ENCODE measurements around the gene PPM1A. TPM values are rescaled to one million over a fixed set of nuclear protein-coding genes. Genes with fewer than 3 reads are reported as not detected.

The PPM1A gene
- total RNA-seq, 1 experiment from 2014 or later, result 38.9 TPM

DNA sequence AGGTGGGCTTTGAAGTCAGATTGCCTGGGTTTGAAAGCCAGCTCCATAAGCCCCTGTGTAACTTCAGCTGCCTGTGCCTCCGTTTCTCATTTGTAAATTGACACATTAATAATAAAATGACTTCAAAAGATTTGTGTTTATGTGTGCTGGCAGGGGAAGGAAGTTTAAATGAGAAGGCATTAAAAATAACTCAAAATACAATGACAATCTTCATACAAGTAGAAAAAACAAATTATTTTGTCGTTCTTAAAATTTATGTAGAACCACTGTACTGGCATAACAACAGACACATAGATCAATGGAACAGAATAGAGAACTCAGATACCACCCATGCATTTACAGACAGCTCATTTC is 83.0 kb downstream of the PPM1A start:
- CTCF ChIA-PET, result interaction anchor here (0.6 to 1.4 kb wide), 5 partner anchors 18 to 1129 kb away, joined by 3 to 6 read pairs (median 4); no protein-coding TSS in a partner anchor
- Mint-ChIP-seq H3K36me3 (ENCODE audit: insufficient read depth, unreplicated experiment) (peaks cover 10% of the 10 kb centered on the region), H3K27ac (ENCODE audit: unreplicated experiment) (no peak overlapping the region), H3K4me3 (ENCODE audit: low read depth, unreplicated experiment) (peak overlapping the region; percentile 76), H3K27me3 (ENCODE audit: unreplicated experiment) (peaks cover 36% of the 10 kb centered on the region), H3K9me3 (ENCODE audit: low read depth, unreplicated experiment) (no peaks in the 10 kb centered on the region), H3K4me1 (ENCODE audit: low read depth, unreplicated experiment) (peaks cover 23% of the 10 kb centered on the region)
- TF ChIP-seq CTCF (IDR thresholded peaks at IDR 0.05; ENCODE audit: unreplicated experiment), result peak; percentile 10
- intact Hi-C loops (cut with micrococcal nuclease; ENCODE audit: unreplicated experiment), result loop anchor here (1.0 to 5.0 kb wide), 3 partner anchors 80 to 227 kb away; no protein-coding TSS in a partner anchor
- no peak for DNase-seq
- BruUV-seq (replicated peaks), result no TSS peak

- TF ChIP-seq CTCF (IDR thresholded peaks at IDR 0.05; ENCODE audit: unreplicated experiment), result no peak
- H3K27me3 Mint-ChIP-seq (ENCODE audit: unreplicated experiment), result peaks cover 45% of the 10 kb centered on the region
- DNase-seq, result no peak
- BruUV-seq (replicated peaks), result no TSS peak
- H3K27ac Mint-ChIP-seq (ENCODE audit: unreplicated experiment), result no peak overlapping the region
- CTCF ChIA-PET, result interaction anchor here (0.7 kb wide), 1 partner anchor 67 kb away, joined by 4 read pairs; no protein-coding TSS in a partner anchor
- no peaks in the 10 kb centered on the region for H3K9me3 Mint-ChIP-seq (ENCODE audit: low read depth, unreplicated experiment)
- H3K4me3 Mint-ChIP-seq (ENCODE audit: low read depth, unreplicated experiment), result no peak overlapping the region
- peaks cover 4% of the 10 kb centered on the region for H3K36me3 Mint-ChIP-seq (ENCODE audit: insufficient read depth, unreplicated experiment)
- H3K4me1 Mint-ChIP-seq (ENCODE audit: low read depth, unreplicated experiment), result peaks cover 23% of the 10 kb centered on the region
- intact Hi-C loops (cut with micrococcal nuclease; ENCODE audit: unreplicated experiment), result loop anchor here (1.0 to 5.0 kb wide), 3 partner anchors 81 to 226 kb away; no protein-coding TSS in a partner anchor
Measured at GRCh38 chr14:60332869-60333268, 83.8 kb downstream of the PPM1A start.

DNA sequence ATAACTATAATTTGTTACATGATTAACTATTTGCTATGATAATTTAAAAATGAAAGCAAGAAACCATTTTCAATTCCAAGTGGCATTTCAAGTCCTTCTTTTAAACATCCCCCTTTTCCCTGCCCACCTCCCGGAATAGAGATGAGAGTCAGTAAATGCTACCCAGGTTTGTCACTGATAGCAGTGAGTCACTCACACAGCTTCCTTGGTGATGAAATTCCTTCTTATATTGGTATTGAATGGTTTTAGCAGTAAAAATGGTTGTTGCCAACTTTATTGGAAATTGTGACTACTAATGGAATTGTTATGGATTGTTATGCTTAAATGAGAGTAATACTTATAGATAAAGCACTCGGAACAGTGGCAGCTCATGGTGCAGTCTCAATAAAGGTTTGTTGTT is 90.5 kb downstream of the PPM1A start:
- BruUV-seq (replicated peaks), result no TSS peak
- peaks cover 49% of the 10 kb centered on the region for H3K27me3 Mint-ChIP-seq (ENCODE audit: unreplicated experiment)
- no peak for DNase-seq
- H3K4me3 Mint-ChIP-seq (ENCODE audit: low read depth, unreplicated experiment), result no peak overlapping the region
- TF ChIP-seq CTCF (IDR thresholded peaks at IDR 0.05; ENCODE audit: unreplicated experiment), result no peak
- H3K27ac Mint-ChIP-seq (ENCODE audit: unreplicated experiment), result no peak overlapping the region
- no peaks in the 10 kb centered on the region for H3K36me3 Mint-ChIP-seq (ENCODE audit: insufficient read depth, unreplicated experiment)
- no peaks in the 10 kb centered on the region for H3K4me1 Mint-ChIP-seq (ENCODE audit: low read depth, unreplicated experiment)
- CTCF ChIA-PET, result no interaction called here
- no peaks in the 10 kb centered on the region for H3K9me3 Mint-ChIP-seq (ENCODE audit: low read depth, unreplicated experiment)
- intact Hi-C loops (cut with micrococcal nuclease; ENCODE audit: unreplicated experiment), result no loop called here

DNA sequence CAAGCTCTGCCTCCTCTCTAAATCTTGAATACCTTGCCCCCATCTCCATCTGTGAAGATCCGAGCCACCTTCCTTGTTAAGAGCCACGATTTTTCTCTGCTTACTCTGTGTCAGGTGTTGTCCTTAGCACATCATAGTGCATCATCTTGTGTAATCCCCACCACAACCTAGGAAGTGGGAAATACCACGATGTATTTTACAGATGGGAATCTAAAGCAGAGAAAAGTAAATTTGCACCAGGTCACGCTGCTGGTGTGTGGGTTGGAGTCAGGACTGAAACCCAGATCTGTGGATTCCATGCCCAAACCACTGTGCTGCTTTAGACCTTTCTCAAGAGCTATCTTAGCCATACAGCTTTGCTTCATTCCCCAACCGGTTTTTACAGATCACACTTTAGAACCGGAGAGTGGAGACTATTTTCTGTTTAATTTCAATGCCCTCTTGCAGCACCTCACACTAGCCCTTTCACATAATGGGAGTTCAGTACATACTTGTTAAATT is 94.6 kb downstream of the PPM1A start:
- no peak for TF ChIP-seq CTCF (IDR thresholded peaks at IDR 0.05; ENCODE audit: unreplicated experiment)
- no TSS peak for BruUV-seq (replicated peaks)
- H3K36me3 Mint-ChIP-seq (ENCODE audit: insufficient read depth, unreplicated experiment), result no peaks in the 10 kb centered on the region
- no peak for DNase-seq
- H3K4me1 Mint-ChIP-seq (ENCODE audit: low read depth, unreplicated experiment), result no peaks in the 10 kb centered on the region
- no peak overlapping the region for H3K27ac Mint-ChIP-seq (ENCODE audit: unreplicated experiment)
- CTCF ChIA-PET, result interaction anchor here (1.3 kb wide), 1 partner anchor 9 kb away, joined by 3 read pairs; no protein-coding TSS in a partner anchor
- intact Hi-C loops (cut with micrococcal nuclease; ENCODE audit: unreplicated experiment), result no loop called here
- peaks cover 14% of the 10 kb centered on the region for H3K27me3 Mint-ChIP-seq (ENCODE audit: unreplicated experiment)
- H3K9me3 Mint-ChIP-seq (ENCODE audit: low read depth, unreplicated experiment), result no peaks in the 10 kb centered on the region
- no peak overlapping the region for H3K4me3 Mint-ChIP-seq (ENCODE audit: low read depth, unreplicated experiment)
